Measurements from ENCODE around the gene GATD1. TPM values are rescaled to one million over a fixed set of nuclear protein-coding genes. Genes with fewer than 3 reads are reported as not detected.

The GATD1 gene
- total RNA-seq, 1 donor from 2014 or later = 12.2 TPM

GRCh38 chr11:804599-804964 is 27.3 kb upstream of the GATD1 start:
- Histone ChIP-seq H3K4me1 (peaks cover 18 to 22% of the 10 kb centered on the region in 2 donors), H3K27me3 (no peaks in the 10 kb centered on the region), H3K36me3 (peaks cover 13 to 21% of the 10 kb centered on the region in 2 donors), H3K27ac (peak overlapping the region; percentile 94 to 95), H3K9me3 (no peaks in the 10 kb centered on the region), H3K4me3 (peak overlapping the region; percentile 57 to 72)
- intact Hi-C loops (cut with DNase I) = no loop called here
- no peak for DNase-seq (ENCODE audit: low spot score in 2 of 2)
- TF ChIP-seq CTCF (IDR thresholded peaks at IDR 0.05) = no peak

GRCh38 chr11:803770-804598 is 26.7 kb upstream of the GATD1 start:
- no peak for DNase-seq (ENCODE audit: low spot score in 2 of 2)
- H3K9me3 ChIP-seq = no peaks in the 10 kb centered on the region
- H3K4me1 ChIP-seq = peaks cover 18 to 22% of the 10 kb centered on the region in 2 donors
- peaks cover 13 to 23% of the 10 kb centered on the region in 2 donors for H3K36me3 ChIP-seq
- intact Hi-C loops (cut with DNase I) = no loop called here
- no peak for TF ChIP-seq CTCF (IDR thresholded peaks at IDR 0.05)
- H3K27ac ChIP-seq = peak overlapping the region in 1 of 2 donors; percentile 95
- peak overlapping the region; percentile 57 to 72 for H3K4me3 ChIP-seq
- H3K27me3 ChIP-seq = no peaks in the 10 kb centered on the region

GRCh38 chr11:803467-803742 is 26.1 kb upstream of the GATD1 start:
- intact Hi-C loops (cut with DNase I) = no loop called here

GRCh38 chr11:802693-803466 is 25.6 kb upstream of the GATD1 start:
- DNase-seq (ENCODE audit: low spot score in 2 of 2) = no peak
- TF ChIP-seq CTCF (IDR thresholded peaks at IDR 0.05) = no peak
- intact Hi-C loops (cut with DNase I) = no loop called here
- no peaks in the 10 kb centered on the region for H3K27me3 ChIP-seq
- H3K4me3 ChIP-seq = no peak overlapping the region
- no peak overlapping the region for H3K27ac ChIP-seq
- peaks cover 14 to 18% of the 10 kb centered on the region in 2 donors for H3K4me1 ChIP-seq
- H3K9me3 ChIP-seq = no peaks in the 10 kb centered on the region
- H3K36me3 ChIP-seq = peaks cover 13 to 23% of the 10 kb centered on the region in 2 donors

More at GRCh38 chr11:803467-803742, 26.1 kb upstream of the GATD1 start:
- Histone ChIP-seq H3K4me3 (no peak overlapping the region), H3K27ac (no peak overlapping the region), H3K36me3 (peaks cover 13 to 23% of the 10 kb centered on the region in 2 donors), H3K4me1 (peaks cover 13 to 18% of the 10 kb centered on the region in 2 donors), H3K27me3 (no peaks in the 10 kb centered on the region), H3K9me3 (no peaks in the 10 kb centered on the region)
- DNase-seq (ENCODE audit: low spot score in 2 of 2) = no peak
- TF ChIP-seq CTCF (IDR thresholded peaks at IDR 0.05) = no peak

GRCh38 chr11:802018-802617 is 24.8 kb upstream of the GATD1 start:
- TF ChIP-seq CTCF (IDR thresholded peaks at IDR 0.05) = no peak
- Histone ChIP-seq H3K9me3 (no peaks in the 10 kb centered on the region), H3K36me3 (peaks cover 13 to 23% of the 10 kb centered on the region in 2 donors), H3K4me1 (peaks cover 15 to 19% of the 10 kb centered on the region in 2 donors), H3K27me3 (no peaks in the 10 kb centered on the region), H3K4me3 (no peak overlapping the region), H3K27ac (no peak overlapping the region)
- no peak for DNase-seq (ENCODE audit: low spot score in 2 of 2)
- intact Hi-C loops (cut with DNase I) = no loop called here
